H54 (cell line): Measurements from ENCODE around the gene MASP2.

Experiments used
- DNase-seq: peaks from one replicate; pipeline ENCODE4 v3.0.0; 2011; ENCODE audit warnings: low spot score, mixed read lengths; ENCODE audit not compliant: insufficient read length
- FAIRE-seq: peaks from 3 replicates; lab custom pipeline; 2011; peaks lifted over from hg19 to GRCh38; lab: Jason Lieb, UNC
- POLR2A ChIP-seq: IDR thresholded peaks from 2 replicates; pipeline ENCODE4 v1.6.1; 2011; ENCODE audit warnings: low read depth, mild to moderate bottlenecking, low read length

Gene MASP2

GRCh38 chr1:10978719-10979118 is 68.3 kb downstream of the MASP2 start:
- DNase-seq (no peak), FAIRE-seq (no peak)
- TF ChIP-seq POLR2A = no peak
